ENCODE measurements around the gene ADAMTS13. TPM values are rescaled to one million over a fixed set of nuclear protein-coding genes. Genes with fewer than 3 reads are reported as not detected.

ADAMTS13 gene
- total RNA-seq, 2 experiments from 2014 or later = 2.1 to 2.4 TPM

- no peak for DNase-seq
- POLR2A ChIA-PET = no interaction called here
- CTCF ChIA-PET = interaction anchor here (1.2 kb wide), 1 partner anchor 11 kb away, joined by 3 read pairs; no protein-coding TSS in a partner anchor
- H3K27ac Mint-ChIP-seq = no peak overlapping the region
- H3K27me3 Mint-ChIP-seq = peaks cover 3% of the 10 kb centered on the region
- H3K36me3 Mint-ChIP-seq (ENCODE audit: low read depth) = no peaks in the 10 kb centered on the region
- H3K9me3 Mint-ChIP-seq = no peaks in the 10 kb centered on the region
- H3K4me1 Mint-ChIP-seq = peaks cover 2% of the 10 kb centered on the region
- no peak overlapping the region for H3K4me3 Mint-ChIP-seq
These were observed 25.2 kb upstream of the ADAMTS13 start for GRCh38 chr9:133396952-133397351.

- Mint-ChIP-seq H3K4me1 (peaks cover 3% of the 10 kb centered on the region), H3K27ac (no peak overlapping the region), H3K27me3 (peaks cover 3% of the 10 kb centered on the region), H3K9me3 (no peaks in the 10 kb centered on the region), H3K36me3 (ENCODE audit: low read depth) (no peaks in the 10 kb centered on the region), H3K4me3 (no peak overlapping the region)
- ChIA-PET POLR2A (no interaction called here), CTCF (interaction anchor here (1.2 kb wide), 1 partner anchor 12 kb away, joined by 3 read pairs; no protein-coding TSS in a partner anchor)
- no peak for DNase-seq
These were observed 24.8 kb upstream of the ADAMTS13 start for GRCh38 chr9:133397370-133397769.

GRCh38 chr9:133397895-133398294 is 24.3 kb upstream of the ADAMTS13 start:
- Mint-ChIP-seq H3K27me3 (peaks cover 3% of the 10 kb centered on the region), H3K9me3 (no peaks in the 10 kb centered on the region)
- CTCF ChIA-PET = no interaction called here

GRCh38 chr9:133400292-133400691 is 21.9 kb upstream of the ADAMTS13 start:
- peaks cover 1% of the 10 kb centered on the region for H3K36me3 Mint-ChIP-seq (ENCODE audit: low read depth)
- no peak for DNase-seq
- H3K27ac Mint-ChIP-seq = no peak overlapping the region
- no peak overlapping the region for H3K4me3 Mint-ChIP-seq
- peaks cover 3% of the 10 kb centered on the region for H3K4me1 Mint-ChIP-seq
- ChIA-PET CTCF (interaction anchor here (0.9 kb wide), 1 partner anchor 74 kb away, joined by 3 read pairs; no protein-coding TSS in a partner anchor), POLR2A (interaction anchor here (0.6 to 1.3 kb wide), 2 partner anchors 20 to 42 kb away, joined by 3 read pairs; no protein-coding TSS in a partner anchor)
- no peaks in the 10 kb centered on the region for H3K9me3 Mint-ChIP-seq
- peaks cover 3% of the 10 kb centered on the region for H3K27me3 Mint-ChIP-seq

More at GRCh38 chr9:133397895-133398294, 24.3 kb upstream of the ADAMTS13 start:
- POLR2A ChIA-PET = interaction anchor here (1.0 kb wide), 1 partner anchor 21 kb away, joined by 4 read pairs; the partner anchor contains the start of gene STKLD1
- Mint-ChIP-seq H3K36me3 (ENCODE audit: low read depth) (no peaks in the 10 kb centered on the region), H3K4me3 (no peak overlapping the region), H3K4me1 (peaks cover 3% of the 10 kb centered on the region), H3K27ac (no peak overlapping the region)
- DNase-seq = no peak

- CTCF ChIA-PET = no interaction called here
- Mint-ChIP-seq H3K4me1 (peaks cover 3% of the 10 kb centered on the region), H3K27me3 (peaks cover 3% of the 10 kb centered on the region), H3K27ac (no peak overlapping the region), H3K9me3 (no peaks in the 10 kb centered on the region), H3K36me3 (ENCODE audit: low read depth) (peaks cover 13% of the 10 kb centered on the region), H3K4me3 (no peak overlapping the region)
- no peak for DNase-seq
- POLR2A ChIA-PET = interaction anchor here (0.6 to 1.5 kb wide), 3 partner anchors 15 to 45 kb away, joined by 3 read pairs; partner anchors contain the start of genes SURF1 and SURF2
These were observed 20.6 kb upstream of the ADAMTS13 start for GRCh38 chr9:133401588-133401987.

- DNase-seq = no peak
- CTCF ChIA-PET = interaction anchor here (1.4 kb wide), 1 partner anchor 25 kb away, joined by 4 read pairs; no protein-coding TSS in a partner anchor
- POLR2A ChIA-PET = interaction anchor here (0.8 to 1.6 kb wide), 4 partner anchors 12 to 43 kb away, joined by 3 to 4 read pairs (median 4); no protein-coding TSS in a partner anchor
- Mint-ChIP-seq H3K27me3 (no peaks in the 10 kb centered on the region), H3K9me3 (no peaks in the 10 kb centered on the region), H3K27ac (no peak overlapping the region), H3K4me1 (peaks cover 12% of the 10 kb centered on the region), H3K36me3 (ENCODE audit: low read depth) (peaks cover 22% of the 10 kb centered on the region), H3K4me3 (no peak overlapping the region)
These were observed 19.5 kb upstream of the ADAMTS13 start for GRCh38 chr9:133402689-133403088.

GRCh38 chr9:133403766-133404453 is 18.3 kb upstream of the ADAMTS13 start:
- DNase-seq = peak; percentile 67
- no peaks in the 10 kb centered on the region for H3K9me3 Mint-ChIP-seq
- H3K27ac Mint-ChIP-seq = no peak overlapping the region
- peaks cover 12% of the 10 kb centered on the region for H3K4me1 Mint-ChIP-seq
- H3K4me3 Mint-ChIP-seq = no peak overlapping the region
- no peaks in the 10 kb centered on the region for H3K27me3 Mint-ChIP-seq
- POLR2A ChIA-PET = interaction anchor here (0.5 to 1.1 kb wide), 3 partner anchors 29 to 218 kb away, joined by 3 read pairs; no protein-coding TSS in a partner anchor
- CTCF ChIA-PET = interaction anchor here (0.7 to 1.9 kb wide), 4 partner anchors 14 to 218 kb away, joined by 3 to 10 read pairs (median 4); partner anchors contain the start of gene REXO4
- H3K36me3 Mint-ChIP-seq (ENCODE audit: low read depth) = peaks cover 28% of the 10 kb centered on the region

GRCh38 chr9:133404454-133405002 is 17.6 kb upstream of the ADAMTS13 start:
- ChIA-PET POLR2A (interaction anchor here (0.5 to 1.1 kb wide), 3 partner anchors 30 to 219 kb away, joined by 3 read pairs; no protein-coding TSS in a partner anchor), CTCF (interaction anchor here (0.6 to 1.9 kb wide), 5 partner anchors 13 to 224 kb away, joined by 3 to 10 read pairs (median 4); partner anchors contain the start of gene REXO4)

GRCh38 chr9:133405508-133406438 is 16.4 kb upstream of the ADAMTS13 start:
- Mint-ChIP-seq H3K4me3 (no peak overlapping the region), H3K27ac (no peak overlapping the region), H3K9me3 (no peaks in the 10 kb centered on the region), H3K4me1 (peaks cover 12% of the 10 kb centered on the region), H3K36me3 (ENCODE audit: low read depth) (peaks cover 45% of the 10 kb centered on the region), H3K27me3 (no peaks in the 10 kb centered on the region)
- no peak for DNase-seq
- CTCF ChIA-PET = interaction anchor here (0.9 to 1.9 kb wide), 6 partner anchors 10 to 219 kb away, joined by 3 to 10 read pairs (median 4); no protein-coding TSS in a partner anchor
- POLR2A ChIA-PET = no interaction called here

More at GRCh38 chr9:133404454-133405002, 17.6 kb upstream of the ADAMTS13 start:
- DNase-seq = no peak
- H3K36me3 Mint-ChIP-seq (ENCODE audit: low read depth) = peaks cover 34% of the 10 kb centered on the region
- H3K4me3 Mint-ChIP-seq = no peak overlapping the region
- peaks cover 12% of the 10 kb centered on the region for H3K4me1 Mint-ChIP-seq
- H3K27me3 Mint-ChIP-seq = no peaks in the 10 kb centered on the region
- no peak overlapping the region for H3K27ac Mint-ChIP-seq
- no peaks in the 10 kb centered on the region for H3K9me3 Mint-ChIP-seq

- POLR2A ChIA-PET = no interaction called here
- DNase-seq = peak; percentile 82
- no peaks in the 10 kb centered on the region for H3K9me3 Mint-ChIP-seq
- CTCF ChIA-PET = interaction anchor here (0.9 to 1.3 kb wide), 4 partner anchors 10 to 80 kb away, joined by 3 to 5 read pairs (median 4); no protein-coding TSS in a partner anchor
- H3K27me3 Mint-ChIP-seq = no peaks in the 10 kb centered on the region
- H3K4me1 Mint-ChIP-seq = peaks cover 12% of the 10 kb centered on the region
- H3K4me3 Mint-ChIP-seq = no peak overlapping the region
- peak overlapping the region; percentile 66 for H3K27ac Mint-ChIP-seq
- peaks cover 51% of the 10 kb centered on the region for H3K36me3 Mint-ChIP-seq (ENCODE audit: low read depth)
These were observed 15.5 kb upstream of the ADAMTS13 start for GRCh38 chr9:133406480-133407307.

GRCh38 chr9:133408042-133408441 is 14.1 kb upstream of the ADAMTS13 start:
- Mint-ChIP-seq H3K27ac (no peak overlapping the region), H3K4me1 (peaks cover 10% of the 10 kb centered on the region), H3K27me3 (no peaks in the 10 kb centered on the region), H3K4me3 (no peak overlapping the region), H3K9me3 (no peaks in the 10 kb centered on the region), H3K36me3 (ENCODE audit: low read depth) (peaks cover 56% of the 10 kb centered on the region)
- DNase-seq = no peak
- ChIA-PET POLR2A (no interaction called here), CTCF (interaction anchor here (1.3 kb wide), 1 partner anchor 79 kb away, joined by 3 read pairs; no protein-coding TSS in a partner anchor)

Data from activated CD4-positive, alpha-beta memory T cell treated with anti-CD3 and anti-CD28 coated beads, Interleukin-2, amount 10 ng/mL, durations not matched to agents 7 days and 5 days (primary cell).